Hematopoietic multipotent progenitor cell (in vitro differentiated cells): ENCODE data around the gene PLAAT3. TPM values are rescaled to one million over a fixed set of nuclear protein-coding genes. Genes with fewer than 3 reads are reported as not detected.
"Not testable (repeated sequence)": the region's sequence is repeated elsewhere in the genome, so short reads cannot be mapped to it uniquely, and the experiment has no call there.

Experiments
- DNase-seq, 3 donors: peaks; one replicate each; pipeline ENCODE4 v3.0.0-alpha.2; 2011 to 2015; ENCODE audit warnings: low read depth in 2 of 3, low spot score in 2 of 3
- total RNA-seq: library from RNA; depleted of rRNA; stranded (reverse); fragments of >200 nt; gene quantifications from one replicate; pipeline ENCODE4 v1.2.3, GENCODE V29; 2012

Gene PLAAT3
- total RNA-seq, 1 donor = not detected

DNA sequence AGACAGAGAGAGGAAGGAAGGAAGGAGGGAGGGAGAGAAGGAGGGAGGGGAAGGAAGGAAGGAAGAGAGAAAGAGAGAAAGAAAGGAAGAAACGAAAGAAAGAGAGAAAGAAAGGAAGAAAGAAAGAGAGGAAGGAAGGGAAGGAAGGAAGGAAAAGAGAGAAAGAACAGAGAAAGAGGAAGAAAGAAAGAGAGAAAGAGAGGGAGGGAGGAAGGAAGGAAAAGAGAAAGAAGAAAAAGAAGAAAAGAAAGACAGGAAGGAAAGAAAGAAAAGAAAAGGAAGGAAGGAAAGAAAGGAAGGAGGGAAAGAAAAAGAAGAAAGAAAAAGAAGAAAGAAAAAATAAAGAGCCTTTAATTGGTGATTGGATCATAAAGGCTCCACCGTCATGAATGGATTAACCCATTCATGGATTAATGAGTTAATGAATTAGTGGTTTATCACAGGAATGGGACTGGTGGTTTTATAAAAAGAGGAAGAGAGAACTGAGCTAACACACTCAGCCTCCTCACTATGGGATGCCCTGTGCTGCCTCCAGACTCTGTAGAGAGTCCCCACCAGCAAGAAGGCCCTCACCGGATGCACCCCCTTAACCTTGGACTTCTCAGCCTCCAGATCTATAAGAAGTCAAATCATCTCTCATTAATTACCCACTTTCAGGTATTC, 42.1 kb downstream of the PLAAT3 start:
- peak in 1 of 3 donors; percentile 30 for DNase-seq

- DNase-seq = no peak
These were observed 44.7 kb downstream of the PLAAT3 start for GRCh38 chr11:63569570-63569969.

GRCh38 chr11:63567044-63567840, 47.0 kb downstream of the PLAAT3 start:
- peak; percentile 50 to 92 (median 91) for DNase-seq

DNA sequence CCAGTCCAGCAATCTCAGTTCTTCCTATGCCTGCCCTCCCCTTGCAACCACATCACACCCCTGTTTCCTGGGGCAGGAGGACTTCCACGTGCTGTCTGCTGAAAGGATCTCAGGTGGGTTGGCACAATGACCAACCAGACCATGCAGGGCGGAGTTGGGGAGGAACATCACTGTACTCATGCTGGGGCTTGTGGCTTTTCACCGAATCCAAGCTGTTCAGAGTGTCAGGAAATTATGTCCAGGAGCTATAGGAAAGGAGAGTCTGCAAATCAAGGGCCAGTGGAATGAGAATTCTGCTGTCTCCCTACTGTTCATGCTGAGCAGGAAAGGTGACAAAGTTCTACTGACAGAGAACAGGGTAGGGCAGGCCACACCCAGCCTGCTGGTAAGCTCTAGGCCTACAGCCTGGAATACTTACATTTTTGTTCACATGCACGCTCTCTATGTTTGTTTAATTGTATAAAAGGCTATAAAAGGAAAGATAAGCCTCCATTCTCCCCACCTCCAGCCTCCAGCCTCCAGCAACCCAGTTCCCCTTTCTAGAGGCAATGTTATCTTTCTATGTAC, 49.4 kb downstream of the PLAAT3 start:
- DNase-seq = no peak

- DNase-seq = no peak
These were observed 50.0 kb downstream of the PLAAT3 start for GRCh38 chr11:63564056-63564774.

DNA sequence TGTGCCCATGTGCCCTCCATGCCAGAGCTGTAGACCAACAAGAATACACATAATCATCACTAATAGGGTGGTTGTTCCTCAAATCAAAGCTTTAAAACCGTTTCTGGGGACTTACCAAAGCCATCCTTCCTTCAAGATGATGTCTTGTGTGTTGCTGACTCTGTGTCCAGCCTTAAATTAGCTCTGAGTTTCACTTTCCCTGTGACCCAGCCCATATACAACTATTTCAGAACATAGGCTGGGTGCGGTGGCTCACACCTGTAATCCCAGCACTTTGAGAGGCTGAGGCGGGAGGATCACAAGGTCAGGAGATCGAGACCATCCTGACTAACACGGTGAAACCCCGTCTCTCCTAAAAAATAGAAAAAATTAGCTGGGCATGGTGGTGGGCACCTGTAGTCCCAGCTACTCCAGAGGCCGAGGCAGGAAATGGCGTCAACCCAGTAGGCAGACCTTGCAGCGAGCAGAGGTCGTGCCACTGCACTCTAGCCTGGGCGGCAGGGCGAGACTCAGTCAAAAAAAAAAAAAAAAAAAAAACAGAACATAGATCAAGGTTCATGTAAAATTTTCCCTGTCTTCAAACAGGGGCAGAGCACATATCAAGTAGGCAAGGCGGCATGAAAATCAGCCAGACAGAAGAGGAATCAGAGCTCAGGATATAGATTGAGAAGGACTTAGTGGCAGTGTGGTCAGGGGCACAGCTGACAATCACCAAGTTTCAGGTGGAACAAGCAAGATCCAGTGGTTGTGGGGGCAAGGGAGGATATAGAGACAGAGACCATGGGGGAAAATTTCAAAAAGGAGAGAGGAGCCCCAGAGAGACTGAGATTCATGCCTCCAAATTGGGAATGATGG, 50.8 kb downstream of the PLAAT3 start, which contains the start of gene PLAAT2:
Gene PLAAT2 (minus strand): TSS at position 179 of the 855 bp plus-strand sequence. CDS start 55 bp downstream, at position 124.
- no peak for DNase-seq

GRCh38 chr11:63560506-63561180, 53.6 kb downstream of the PLAAT3 start:
- DNase-seq = peak in 1 of 3 donors; percentile 61

- no peak for DNase-seq
These were observed 55.6 kb downstream of the PLAAT3 start for GRCh38 chr11:63558459-63559157.

DNA sequence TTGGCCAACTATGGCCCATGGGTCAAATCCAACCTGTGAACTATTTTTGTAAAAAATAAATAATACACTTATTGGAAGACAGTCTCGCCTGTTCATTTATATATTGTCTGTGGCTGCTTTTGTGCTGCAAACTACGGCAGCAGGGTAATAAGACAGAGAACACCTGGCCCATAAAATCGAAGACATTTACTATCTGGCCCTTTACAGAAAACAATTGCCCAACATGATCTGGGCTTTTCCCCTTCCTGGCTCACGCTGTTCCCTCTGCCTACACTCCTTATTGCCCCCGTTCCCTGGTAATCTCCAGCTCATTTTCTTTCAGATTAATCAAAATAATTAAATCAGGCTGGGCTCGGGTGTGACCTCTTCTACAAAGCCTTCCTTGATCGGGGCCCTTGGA, 56.7 kb downstream of the PLAAT3 start:
- no peak for DNase-seq

- no peak for DNase-seq
These were observed 57.7 kb downstream of the PLAAT3 start for GRCh38 chr11:63556404-63557013.

DNA sequence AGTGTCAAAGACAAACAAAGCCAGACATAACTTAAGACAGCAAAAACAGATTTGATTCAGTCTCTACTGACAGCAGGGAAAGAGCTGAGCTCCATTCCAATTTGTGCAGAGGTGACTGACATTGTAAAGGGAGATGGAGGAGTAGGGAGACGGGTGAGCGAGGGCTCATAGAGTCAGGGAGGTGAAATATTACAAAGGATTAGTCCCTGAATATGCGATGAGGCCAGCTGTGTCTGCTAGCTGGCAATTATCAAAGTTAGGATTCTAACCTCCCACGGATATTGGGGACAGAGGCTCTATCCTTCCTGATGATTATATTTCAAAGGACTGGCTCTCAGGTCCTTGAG, 59.4 kb downstream of the PLAAT3 start:
- DNase-seq = no peak

GRCh38 chr11:63553759-63554158, 60.5 kb downstream of the PLAAT3 start:
- peak in 2 of 3 donors; percentile 62 to 74 for DNase-seq

- DNase-seq = no peak
These were observed 61.3 kb downstream of the PLAAT3 start for GRCh38 chr11:63552921-63553320.

GRCh38 chr11:63551889-63552266, 62.4 kb downstream of the PLAAT3 start:
- no peak for DNase-seq

GRCh38 chr11:63551091-63551888, 62.9 kb downstream of the PLAAT3 start:
- DNase-seq = peak in 1 of 3 donors; percentile 52

- not testable (repeated sequence) for DNase-seq
These were observed 64.0 kb downstream of the PLAAT3 start for GRCh38 chr11:63550156-63550700.

GRCh38 chr11:63549411-63549810, 64.8 kb downstream of the PLAAT3 start:
- DNase-seq = no peak
